Epithelial cell of proximal tubule (primary cell): ENCODE data around the gene CYP2C18. TPM values are rescaled to one million over a fixed set of nuclear protein-coding genes. Genes with fewer than 3 reads are reported as not detected.

Experiments used
- DNase-seq: peaks from one replicate; pipeline ENCODE4 v3.0.0-alpha.2; 2011; ENCODE audit warnings: low read depth
- H3K4me3 ChIP-seq: 2 replicates; pipeline ENCODE4 v1.5.1; 2011; ENCODE audit warnings: low read depth, mild to moderate bottlenecking, low read length
- total RNA-seq: library from RNA; depleted of rRNA; stranded (reverse); fragments of >200 nt; gene quantifications from 2 replicates; pipeline ENCODE4 v1.2.3, GENCODE V29; 2015
- TF ChIP-seq, protein P1 (sequence below): conservative IDR thresholded peaks from 2 replicates; pipeline ENCODE4 v1.5.1; 2012; ENCODE audit warnings: low read depth, mild to moderate bottlenecking, low read length

Gene CYP2C18
- total RNA-seq, 1 donor from 2014 or later, result not detected

DNA sequence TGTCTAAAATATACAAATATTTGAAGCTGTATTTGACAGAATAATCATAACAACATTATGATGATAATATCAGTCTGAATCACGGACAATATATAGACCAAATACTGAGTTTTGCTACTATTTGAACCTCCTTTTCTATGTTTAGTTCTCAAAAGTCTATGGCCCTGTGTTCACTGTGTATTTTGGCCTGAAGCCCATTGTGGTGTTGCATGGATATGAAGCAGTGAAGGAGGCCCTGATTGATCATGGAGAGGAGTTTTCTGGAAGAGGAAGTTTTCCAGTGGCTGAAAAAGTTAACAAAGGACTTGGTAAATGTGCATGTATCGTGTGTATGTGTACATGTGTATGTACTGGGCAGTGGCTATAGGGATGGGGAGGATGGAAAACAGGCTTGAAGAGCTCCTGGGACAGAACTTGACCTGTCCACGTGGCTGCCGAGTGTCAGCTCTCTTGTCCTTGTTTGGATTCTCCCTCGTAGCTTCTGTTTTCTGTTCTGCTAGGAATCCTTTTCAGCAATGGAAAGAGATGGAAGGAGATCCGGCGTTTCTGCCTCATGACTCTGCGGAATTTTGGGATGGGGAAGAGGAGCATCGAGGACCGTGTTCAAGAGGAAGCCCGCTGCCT, 4.2 kb downstream of the CYP2C18 start:
- no peak overlapping the region for H3K4me3 ChIP-seq
- TF ChIP-seq, protein P1, sequence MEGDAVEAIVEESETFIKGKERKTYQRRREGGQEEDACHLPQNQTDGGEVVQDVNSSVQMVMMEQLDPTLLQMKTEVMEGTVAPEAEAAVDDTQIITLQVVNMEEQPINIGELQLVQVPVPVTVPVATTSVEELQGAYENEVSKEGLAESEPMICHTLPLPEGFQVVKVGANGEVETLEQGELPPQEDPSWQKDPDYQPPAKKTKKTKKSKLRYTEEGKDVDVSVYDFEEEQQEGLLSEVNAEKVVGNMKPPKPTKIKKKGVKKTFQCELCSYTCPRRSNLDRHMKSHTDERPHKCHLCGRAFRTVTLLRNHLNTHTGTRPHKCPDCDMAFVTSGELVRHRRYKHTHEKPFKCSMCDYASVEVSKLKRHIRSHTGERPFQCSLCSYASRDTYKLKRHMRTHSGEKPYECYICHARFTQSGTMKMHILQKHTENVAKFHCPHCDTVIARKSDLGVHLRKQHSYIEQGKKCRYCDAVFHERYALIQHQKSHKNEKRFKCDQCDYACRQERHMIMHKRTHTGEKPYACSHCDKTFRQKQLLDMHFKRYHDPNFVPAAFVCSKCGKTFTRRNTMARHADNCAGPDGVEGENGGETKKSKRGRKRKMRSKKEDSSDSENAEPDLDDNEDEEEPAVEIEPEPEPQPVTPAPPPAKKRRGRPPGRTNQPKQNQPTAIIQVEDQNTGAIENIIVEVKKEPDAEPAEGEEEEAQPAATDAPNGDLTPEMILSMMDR, result no peak
- no peak for DNase-seq

DNA sequence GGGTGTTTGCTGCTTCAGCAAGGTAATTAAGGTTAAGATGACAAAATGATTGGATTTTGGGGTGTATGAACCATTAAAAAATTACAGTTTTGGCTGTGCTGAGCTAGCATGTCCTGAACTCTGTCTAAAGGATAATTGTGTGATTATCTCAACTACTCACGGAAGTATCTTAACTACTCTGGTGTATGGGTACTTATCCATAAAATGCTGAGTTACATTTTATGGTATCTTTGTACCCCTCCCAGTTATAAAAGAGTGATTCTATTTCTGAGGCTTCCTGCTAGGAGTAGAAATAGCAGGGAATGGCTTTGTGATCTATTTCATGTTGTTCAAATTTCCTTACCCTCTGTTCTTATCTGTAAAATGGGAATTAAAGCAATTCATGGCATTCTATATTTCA, 22.6 kb downstream of the CYP2C18 start:
- TF ChIP-seq, protein P1, result no peak
- DNase-seq, result no peak
- H3K4me3 ChIP-seq, result no peak overlapping the region

DNA sequence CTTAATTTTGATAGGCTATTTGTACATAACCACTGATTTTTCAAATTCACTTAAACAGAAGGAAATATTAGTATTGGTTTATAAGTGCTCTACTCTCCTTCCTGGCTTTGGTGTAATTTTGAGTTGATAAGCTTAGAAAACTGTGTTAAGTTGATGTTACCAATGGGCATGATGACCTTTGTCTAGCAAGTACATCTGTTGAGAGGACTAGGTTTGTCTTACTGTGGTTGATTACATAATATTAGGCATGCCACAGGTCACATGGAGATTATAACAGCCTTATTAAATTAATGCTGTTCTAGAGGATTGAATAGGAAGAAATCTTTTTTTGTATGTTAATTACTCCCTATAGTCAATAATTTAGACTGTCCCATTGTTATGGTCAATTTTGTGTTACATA, 27.0 kb downstream of the CYP2C18 start:
- DNase-seq, result no peak
- TF ChIP-seq, protein P1, result no peak
- no peak overlapping the region for H3K4me3 ChIP-seq

DNA sequence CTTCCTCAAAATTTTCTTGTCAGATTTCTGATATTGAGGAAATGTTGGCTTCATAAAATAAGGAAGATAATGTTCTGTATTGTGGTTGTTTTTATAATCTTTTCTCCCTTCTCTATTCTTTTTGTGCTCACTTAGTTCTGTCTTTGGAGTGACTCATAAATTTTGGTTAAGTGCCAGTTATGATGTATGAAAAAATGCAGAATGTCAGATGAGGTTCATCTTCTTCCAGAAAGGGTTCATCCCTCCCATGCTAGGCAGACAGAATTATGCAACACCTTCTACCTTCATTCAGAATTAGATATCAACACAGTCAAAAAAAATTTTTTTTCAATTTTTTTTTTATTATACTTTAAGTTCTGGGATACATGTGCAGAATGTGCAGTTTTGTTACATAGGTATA, 42.3 kb downstream of the CYP2C18 start:
- TF ChIP-seq, protein P1, result no peak
- no peak overlapping the region for H3K4me3 ChIP-seq
- no peak for DNase-seq

DNA sequence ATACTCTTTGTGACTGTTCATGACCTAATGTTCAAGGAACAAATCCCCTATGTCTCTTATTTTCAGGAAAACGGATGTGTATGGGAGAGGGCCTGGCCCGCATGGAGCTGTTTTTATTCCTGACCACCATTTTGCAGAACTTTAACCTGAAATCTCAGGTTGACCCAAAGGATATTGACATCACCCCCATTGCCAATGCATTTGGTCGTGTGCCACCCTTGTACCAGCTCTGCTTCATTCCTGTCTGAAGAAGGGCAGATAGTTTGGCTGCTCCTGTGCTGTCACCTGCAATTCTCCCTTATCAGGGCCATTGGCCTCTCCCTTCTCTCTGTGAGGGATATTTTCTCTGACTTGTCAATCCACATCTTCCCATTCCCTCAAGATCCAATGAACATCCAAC, 51.7 kb downstream of the CYP2C18 start:
- no peak for DNase-seq
- TF ChIP-seq, protein P1, result no peak
- H3K4me3 ChIP-seq, result no peak overlapping the region

DNA sequence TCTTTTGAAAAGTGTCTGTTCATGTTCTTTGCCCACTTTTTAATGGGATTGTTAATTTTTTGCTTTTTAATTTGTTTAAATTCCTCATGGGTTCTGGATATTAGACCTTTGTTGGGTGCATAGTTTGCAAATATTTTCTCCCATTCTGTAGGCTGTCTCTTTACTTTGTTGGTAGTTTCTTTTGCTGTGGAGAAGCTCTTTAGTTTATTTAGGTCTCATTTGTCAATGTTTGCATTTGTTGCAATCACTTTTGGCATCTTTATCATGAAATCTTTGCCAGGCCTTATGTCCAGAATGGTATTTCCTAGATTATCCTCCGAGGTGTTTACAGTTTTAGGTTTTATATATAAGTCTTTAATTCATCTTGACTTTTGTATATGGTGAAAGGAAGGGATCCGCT, 55.1 kb downstream of the CYP2C18 start:
- TF ChIP-seq, protein P1, result no peak
- no peak for DNase-seq
- no peak overlapping the region for H3K4me3 ChIP-seq

DNA sequence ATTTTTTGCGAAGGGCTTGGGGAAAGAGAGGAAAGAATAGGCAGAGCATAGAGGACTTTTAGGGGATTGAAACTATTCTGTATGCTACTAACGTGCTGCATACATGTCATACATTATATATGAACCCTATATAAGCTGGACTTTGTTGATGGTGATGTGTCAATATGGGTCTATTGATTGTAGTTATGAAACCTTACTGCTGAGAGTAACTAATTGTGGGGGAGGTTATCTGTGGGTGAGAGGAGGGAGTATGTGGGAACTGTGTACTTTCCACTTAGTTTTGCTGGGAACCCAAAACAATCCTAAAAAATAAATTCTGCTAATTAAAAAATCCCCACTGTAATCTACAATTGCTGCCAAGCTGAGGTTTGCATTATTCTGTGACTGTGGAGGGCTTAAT, 63.6 kb downstream of the CYP2C18 start:
- DNase-seq, result no peak
- no peak overlapping the region for H3K4me3 ChIP-seq
- TF ChIP-seq, protein P1, result no peak
